ENCODE data around the gene GSE1.

The GSE1 gene

DNA sequence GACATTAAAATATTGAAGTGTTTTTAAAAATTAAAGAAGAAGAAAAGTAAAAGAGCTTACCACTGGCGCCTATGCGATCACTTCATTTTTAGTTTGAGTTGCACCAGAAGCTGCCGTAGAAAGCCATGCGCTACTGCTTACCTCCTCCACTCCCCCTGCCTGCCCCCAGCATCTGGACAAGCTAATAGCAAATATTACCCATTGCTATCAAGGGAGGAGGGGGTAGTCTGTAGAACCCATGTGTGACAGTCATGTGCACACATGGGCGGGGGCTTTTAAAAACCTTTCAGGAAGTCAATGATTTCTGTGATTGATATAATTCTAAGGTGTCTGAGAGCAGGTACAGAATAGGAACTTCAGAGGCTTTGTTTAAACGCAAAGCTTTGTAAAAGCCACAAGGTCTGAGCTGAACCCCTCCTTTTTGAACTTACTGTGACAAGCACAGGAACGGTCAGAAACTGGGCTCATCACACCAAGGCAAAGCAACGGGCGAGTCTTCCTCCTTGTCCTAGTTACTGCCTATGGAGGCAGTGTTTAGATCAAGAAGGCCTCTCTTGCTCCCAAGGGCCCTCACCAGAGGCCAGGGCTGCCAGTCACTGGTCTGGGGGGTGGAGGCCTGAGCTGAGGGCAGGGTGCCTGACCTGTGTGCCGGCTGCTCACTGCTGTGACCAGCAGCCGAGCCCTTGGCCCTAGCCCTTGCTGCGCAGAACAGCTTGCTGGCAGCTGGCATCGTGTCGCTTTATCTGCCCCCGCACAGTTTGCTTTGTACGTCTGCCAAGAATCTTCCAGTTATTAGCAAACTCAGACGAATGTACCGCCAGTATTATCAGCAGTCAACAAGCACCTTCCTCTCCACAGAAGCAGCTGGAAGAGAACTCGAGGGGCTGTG is 60.7 kb downstream of the GSE1 start:
- no peak overlapping the region for H3K27ac ChIP-seq (ENCODE audit: low read depth, low read length)
- H3K36me3 ChIP-seq (ENCODE audit: control insufficient read depth, low read length), result peaks cover 94% of the 10 kb centered on the region
- H3K27me3 ChIP-seq (ENCODE audit: control insufficient read depth, low read length), result no peaks in the 10 kb centered on the region

GRCh38 chr16:85674418-85674755 is 61.3 kb downstream of the GSE1 start:
- Histone ChIP-seq H3K4me2 (ENCODE audit: low read length) (no peak overlapping the region), H3K27me3 (ENCODE audit: control insufficient read depth, low read length) (no peaks in the 10 kb centered on the region), H3K9me2 (replicated peaks; ENCODE audit: control insufficient read depth, low read length) (no peaks in the 10 kb centered on the region), H3K9me3 (ENCODE audit: control insufficient read depth, insufficient read depth, low read length) (no peaks in the 10 kb centered on the region), H3F3A (ENCODE audit: control insufficient read depth, insufficient read depth) (peaks cover 4% of the 10 kb centered on the region; the same call in 1 of the 2 replicates), H3K4me3 (ENCODE audit: low read length) (no peak overlapping the region), H3K36me3 (ENCODE audit: control insufficient read depth, low read length) (peaks cover 94% of the 10 kb centered on the region), H3K79me2 (ENCODE audit: control insufficient read depth, low read length) (0 out of 2 replicates have a peak, but pooled peaks cover 4% of the 10 kb centered on the region), H3K4me1 (ENCODE audit: control insufficient read depth, low read length) (no peaks in the 10 kb centered on the region), H4K20me1 (ENCODE audit: control insufficient read depth, insufficient read depth, low read depth, low read length) (0 out of 2 replicates have a peak, but pooled peaks cover 3% of the 10 kb centered on the region), H3K27ac (ENCODE audit: low read depth, low read length) (no peak overlapping the region)
- TF ChIP-seq CTCF (IDR thresholded peaks at IDR 0.05; ENCODE audit: low read depth, low read length, poor library complexity, severe bottlenecking), result no peak
- TF ChIP-seq EZH2phosphoT487 (IDR thresholded peaks at IDR 0.05; ENCODE audit: borderline replicate concordance, low read length), result no peak

More for the DNA sequence above, 60.7 kb downstream of the GSE1 start:
- H3K4me2 ChIP-seq (ENCODE audit: low read length), result no peak overlapping the region
- no peaks in the 10 kb centered on the region for H3K9me3 ChIP-seq (ENCODE audit: control insufficient read depth, insufficient read depth, low read length)
- 0 out of 2 replicates have a peak, but pooled peaks cover 4% of the 10 kb centered on the region for H3K79me2 ChIP-seq (ENCODE audit: control insufficient read depth, low read length)
- no peak overlapping the region for H3K4me3 ChIP-seq (ENCODE audit: low read length)
- TF ChIP-seq EZH2phosphoT487 (IDR thresholded peaks at IDR 0.05; ENCODE audit: borderline replicate concordance, low read length), result no peak
- no peak for TF ChIP-seq CTCF (IDR thresholded peaks at IDR 0.05; ENCODE audit: low read depth, low read length, poor library complexity, severe bottlenecking)
- no peaks in the 10 kb centered on the region for H3K4me1 ChIP-seq (ENCODE audit: control insufficient read depth, low read length)
- H3K9me2 ChIP-seq (replicated peaks; ENCODE audit: control insufficient read depth, low read length), result no peaks in the 10 kb centered on the region
- 0 out of 2 replicates have a peak, but pooled peaks cover 3% of the 10 kb centered on the region for H4K20me1 ChIP-seq (ENCODE audit: control insufficient read depth, insufficient read depth, low read depth, low read length)
- H3F3A ChIP-seq (ENCODE audit: control insufficient read depth, insufficient read depth), result peaks cover 4% of the 10 kb centered on the region; the same call in 1 of the 2 replicates

GRCh38 chr16:85674828-85675227 is 61.7 kb downstream of the GSE1 start:
- Histone ChIP-seq H3K27me3 (ENCODE audit: control insufficient read depth, low read length) (no peaks in the 10 kb centered on the region), H3K27ac (ENCODE audit: low read depth, low read length) (no peak overlapping the region), H3K9me2 (replicated peaks; ENCODE audit: control insufficient read depth, low read length) (no peaks in the 10 kb centered on the region), H3K4me2 (ENCODE audit: low read length) (no peak overlapping the region), H3K4me1 (ENCODE audit: control insufficient read depth, low read length) (no peaks in the 10 kb centered on the region), H3K9me3 (ENCODE audit: control insufficient read depth, insufficient read depth, low read length) (no peaks in the 10 kb centered on the region), H3K4me3 (ENCODE audit: low read length) (no peak overlapping the region), H3K36me3 (ENCODE audit: control insufficient read depth, low read length) (peaks cover 94% of the 10 kb centered on the region), H3F3A (ENCODE audit: control insufficient read depth, insufficient read depth) (peaks cover 4% of the 10 kb centered on the region; the same call in 1 of the 2 replicates), H3K79me2 (ENCODE audit: control insufficient read depth, low read length) (peaks cover 5% of the 10 kb centered on the region; the same call in 1 of the 2 replicates), H4K20me1 (ENCODE audit: control insufficient read depth, insufficient read depth, low read depth, low read length) (0 out of 2 replicates have a peak, but pooled peaks cover 3% of the 10 kb centered on the region)
- TF ChIP-seq EZH2phosphoT487 (IDR thresholded peaks at IDR 0.05; ENCODE audit: borderline replicate concordance, low read length) (no peak), CTCF (IDR thresholded peaks at IDR 0.05; ENCODE audit: low read depth, low read length, poor library complexity, severe bottlenecking) (no peak)

All from DOHH2 (cell line).